ENCODE measurements around the gene RCBTB1. TPM values are rescaled to one million over a fixed set of nuclear protein-coding genes. Genes with fewer than 3 reads are reported as not detected.

RCBTB1 gene
- total RNA-seq, 2 experiments from 2014 or later: 15.1 to 31.1 TPM

GRCh38 chr13:49532593-49532992 is 52.8 kb downstream of the RCBTB1 start:
- Histone ChIP-seq H3K27ac (ENCODE audit: low read depth, low read length, poor library complexity, severe bottlenecking) (no peak overlapping the region), H3K4me3 (ENCODE audit: low read depth, low read length, poor library complexity, severe bottlenecking) (no peak overlapping the region), H3K9me3 (ENCODE audit: low read length) (no peaks in the 10 kb centered on the region), H3K9me2 (ENCODE audit: insufficient read depth, low read length) (no peaks in the 10 kb centered on the region), H4K20me1 (ENCODE audit: insufficient read depth, low read length) (no peaks in the 10 kb centered on the region), H3K79me2 (ENCODE audit: insufficient read depth, low read depth, low read length) (no peaks in the 10 kb centered on the region), H3K36me3 (ENCODE audit: insufficient read depth, low read length) (peaks cover 78% of the 10 kb centered on the region), H2AFZ (ENCODE audit: low read length) (no peak overlapping the region), H3K4me2 (ENCODE audit: low read length) (peak overlapping the region; percentile 18), H3K4me1 (ENCODE audit: insufficient read depth, low read length, poor library complexity, severe bottlenecking) (peaks cover 70% of the 10 kb centered on the region)
- no TSS peak for BruUV-seq (replicated peaks)
- DNase-seq (ENCODE audit: low spot score): no peak
- intact Hi-C loops (cut with micrococcal nuclease; ENCODE audit: unreplicated experiment): no loop called here
- CTCF ChIA-PET (ENCODE audit: unreplicated experiment): no interaction called here
- POLR2A ChIA-PET: no interaction called here
- TF ChIP-seq CTCF (conservative IDR thresholded peaks at IDR 0.05; ENCODE audit: low read length) (no peak), EZH2phosphoT487 (IDR thresholded peaks at IDR 0.05; ENCODE audit: borderline replicate concordance, low read depth, low read length) (no peak)

- Histone ChIP-seq H3K4me3 (ENCODE audit: low read depth, low read length, poor library complexity, severe bottlenecking) (no peak overlapping the region), H3K79me2 (ENCODE audit: insufficient read depth, low read depth, low read length) (no peaks in the 10 kb centered on the region), H3K4me2 (ENCODE audit: low read length) (peak overlapping the region; percentile 44), H3K27ac (ENCODE audit: low read depth, low read length, poor library complexity, severe bottlenecking) (peak overlapping the region; percentile 61), H3K9me2 (ENCODE audit: insufficient read depth, low read length) (no peaks in the 10 kb centered on the region), H3K4me1 (ENCODE audit: insufficient read depth, low read length, poor library complexity, severe bottlenecking) (peaks cover 57% of the 10 kb centered on the region), H3K9me3 (ENCODE audit: low read length) (no peaks in the 10 kb centered on the region), H4K20me1 (ENCODE audit: insufficient read depth, low read length) (no peaks in the 10 kb centered on the region), H2AFZ (ENCODE audit: low read length) (no peak overlapping the region; the same call in 1 of the 2 replicates), H3K36me3 (ENCODE audit: insufficient read depth, low read length) (peaks cover 76% of the 10 kb centered on the region)
- POLR2A ChIA-PET: interaction anchor here (0.5 to 2.3 kb wide), 6 partner anchors 8 to 224 kb away, joined by 3 to 16 read pairs (median 3); no protein-coding TSS in a partner anchor
- CTCF ChIA-PET (ENCODE audit: unreplicated experiment): no interaction called here
- TF ChIP-seq EZH2phosphoT487 (IDR thresholded peaks at IDR 0.05; ENCODE audit: borderline replicate concordance, low read depth, low read length) (no peak), CTCF (conservative IDR thresholded peaks at IDR 0.05; ENCODE audit: low read length) (no peak)
- no TSS peak for BruUV-seq (replicated peaks)
- peak; percentile 76 for DNase-seq (ENCODE audit: low spot score)
- intact Hi-C loops (cut with micrococcal nuclease; ENCODE audit: unreplicated experiment): no loop called here
Observed at GRCh38 chr13:49530457-49530856, 54.9 kb downstream of the RCBTB1 start.

DNA sequence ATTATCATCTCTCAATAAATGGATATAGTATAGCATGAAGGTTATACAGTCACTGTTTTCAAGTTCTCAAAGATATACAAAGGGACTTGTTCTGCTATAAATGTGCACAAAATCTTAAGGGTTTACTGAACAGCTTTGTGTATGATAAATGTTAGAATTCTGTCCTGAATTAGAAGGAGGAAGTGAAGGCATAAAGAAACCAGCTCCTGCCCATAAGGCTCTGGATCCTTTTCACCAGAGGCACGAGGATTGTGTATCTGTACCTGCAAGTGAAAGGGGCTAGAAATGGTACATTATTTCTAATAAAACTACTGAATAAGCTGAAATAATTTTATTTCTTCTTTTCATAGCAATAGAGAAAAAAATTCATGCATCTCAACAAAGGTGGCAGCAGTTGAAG is 57.2 kb downstream of the RCBTB1 start:
- H3K9me2 ChIP-seq (ENCODE audit: insufficient read depth, low read length): no peaks in the 10 kb centered on the region
- no peak overlapping the region for H2AFZ ChIP-seq (ENCODE audit: low read length)
- no peak for DNase-seq (ENCODE audit: low spot score)
- intact Hi-C loops (cut with micrococcal nuclease; ENCODE audit: unreplicated experiment): no loop called here
- H3K9me3 ChIP-seq (ENCODE audit: low read length): no peaks in the 10 kb centered on the region
- no peak overlapping the region for H3K4me2 ChIP-seq (ENCODE audit: low read length)
- peak overlapping the region; percentile 32 for H3K27ac ChIP-seq (ENCODE audit: low read depth, low read length, poor library complexity, severe bottlenecking)
- peaks cover 46% of the 10 kb centered on the region for H3K4me1 ChIP-seq (ENCODE audit: insufficient read depth, low read length, poor library complexity, severe bottlenecking)
- TF ChIP-seq CTCF (conservative IDR thresholded peaks at IDR 0.05; ENCODE audit: low read length) (no peak), EZH2phosphoT487 (IDR thresholded peaks at IDR 0.05; ENCODE audit: borderline replicate concordance, low read depth, low read length) (no peak)
- H4K20me1 ChIP-seq (ENCODE audit: insufficient read depth, low read length): no peaks in the 10 kb centered on the region
- peaks cover 78% of the 10 kb centered on the region for H3K36me3 ChIP-seq (ENCODE audit: insufficient read depth, low read length)
- no peak overlapping the region for H3K4me3 ChIP-seq (ENCODE audit: low read depth, low read length, poor library complexity, severe bottlenecking)
- CTCF ChIA-PET (ENCODE audit: unreplicated experiment): no interaction called here
- no TSS peak for BruUV-seq (replicated peaks)
- no peaks in the 10 kb centered on the region for H3K79me2 ChIP-seq (ENCODE audit: insufficient read depth, low read depth, low read length)
- POLR2A ChIA-PET: interaction anchor here (0.8 to 1.0 kb wide), 2 partner anchors 10 to 97 kb away, joined by 3 to 4 read pairs; no protein-coding TSS in a partner anchor
